ENCODE data around the gene SLC27A4. TPM values are rescaled to one million over a fixed set of nuclear protein-coding genes. Genes with fewer than 3 reads are reported as not detected.
A peak's percentile ranks its signal among the peaks of the same experiment; 100 is the strongest.

SLC27A4 gene
- total RNA-seq, 2 donors from 2014 or later: 22.4 to 25.0 TPM

DNA sequence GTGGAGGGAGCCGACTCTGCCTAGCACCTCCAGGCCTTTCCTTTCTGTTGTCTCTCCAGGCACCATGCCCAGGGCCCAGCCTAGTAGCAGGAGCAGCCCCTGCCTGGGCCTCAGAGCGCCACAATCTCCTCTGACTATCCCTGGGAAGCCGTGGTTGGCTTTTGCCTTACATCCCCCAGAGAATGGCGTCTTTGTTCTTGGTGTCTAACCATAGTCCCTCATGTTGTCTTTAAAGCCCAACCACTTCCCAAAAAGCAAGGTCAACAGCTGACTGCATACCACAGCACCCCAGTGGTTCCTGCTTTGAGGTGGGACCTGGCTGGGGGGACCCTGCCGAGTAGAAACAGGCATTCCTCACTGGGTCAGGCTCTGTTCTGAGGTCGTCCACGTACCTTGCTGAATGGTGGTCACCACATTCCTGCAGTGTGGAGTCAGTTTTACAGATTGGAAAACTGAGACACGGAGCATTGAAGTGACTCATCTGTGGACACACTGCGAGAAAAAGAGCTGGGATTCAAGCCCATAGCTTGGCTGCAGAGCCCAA is 66.6 kb downstream of the SLC27A4 start:
- peaks cover 45% of the 10 kb centered on the region for H3K27me3 ChIP-seq (ENCODE audit: control insufficient read depth, insufficient read depth, low read length, poor library complexity, severe bottlenecking)
- no peaks in the 10 kb centered on the region for H3K4me1 ChIP-seq (ENCODE audit: control insufficient read depth, insufficient read depth, low read length)
- TF ChIP-seq, protein P1, sequence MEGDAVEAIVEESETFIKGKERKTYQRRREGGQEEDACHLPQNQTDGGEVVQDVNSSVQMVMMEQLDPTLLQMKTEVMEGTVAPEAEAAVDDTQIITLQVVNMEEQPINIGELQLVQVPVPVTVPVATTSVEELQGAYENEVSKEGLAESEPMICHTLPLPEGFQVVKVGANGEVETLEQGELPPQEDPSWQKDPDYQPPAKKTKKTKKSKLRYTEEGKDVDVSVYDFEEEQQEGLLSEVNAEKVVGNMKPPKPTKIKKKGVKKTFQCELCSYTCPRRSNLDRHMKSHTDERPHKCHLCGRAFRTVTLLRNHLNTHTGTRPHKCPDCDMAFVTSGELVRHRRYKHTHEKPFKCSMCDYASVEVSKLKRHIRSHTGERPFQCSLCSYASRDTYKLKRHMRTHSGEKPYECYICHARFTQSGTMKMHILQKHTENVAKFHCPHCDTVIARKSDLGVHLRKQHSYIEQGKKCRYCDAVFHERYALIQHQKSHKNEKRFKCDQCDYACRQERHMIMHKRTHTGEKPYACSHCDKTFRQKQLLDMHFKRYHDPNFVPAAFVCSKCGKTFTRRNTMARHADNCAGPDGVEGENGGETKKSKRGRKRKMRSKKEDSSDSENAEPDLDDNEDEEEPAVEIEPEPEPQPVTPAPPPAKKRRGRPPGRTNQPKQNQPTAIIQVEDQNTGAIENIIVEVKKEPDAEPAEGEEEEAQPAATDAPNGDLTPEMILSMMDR (conservative IDR thresholded peaks at IDR 0.05): no peak
- Mint-ChIP-seq H3K27me3 (ENCODE audit: insufficient read depth) (peaks cover 95% of the 10 kb centered on the region), H3K27ac (no peak overlapping the region), H3K4me3 (no peak overlapping the region), H3K9me3 (no peaks in the 10 kb centered on the region), H3K4me1 (peaks cover 10% of the 10 kb centered on the region), H3K36me3 (ENCODE audit: low read depth) (no peaks in the 10 kb centered on the region)
- no peak overlapping the region for H3K4me3 ChIP-seq (ENCODE audit: low read length)
- DNase-seq: no peak
- peak overlapping the region; percentile 3 for H3K27ac ChIP-seq (ENCODE audit: low read depth, low read length)
- no peak overlapping the region for H3K9ac ChIP-seq (ENCODE audit: extremely low read depth, low read length, poor library complexity, severe bottlenecking)
- WGBS, 2 experiments (ENCODE audit: insufficient coverage in 1 of 2, insufficient read length in 1 of 2): 79 to 87% methylated on average over 9 of the region's 9 CpGs
- H3K9me3 ChIP-seq (ENCODE audit: control insufficient read depth, low read length): no peaks in the 10 kb centered on the region
- no peaks in the 10 kb centered on the region for H3K36me3 ChIP-seq (ENCODE audit: control insufficient read depth, insufficient read depth, low read length)

DNA sequence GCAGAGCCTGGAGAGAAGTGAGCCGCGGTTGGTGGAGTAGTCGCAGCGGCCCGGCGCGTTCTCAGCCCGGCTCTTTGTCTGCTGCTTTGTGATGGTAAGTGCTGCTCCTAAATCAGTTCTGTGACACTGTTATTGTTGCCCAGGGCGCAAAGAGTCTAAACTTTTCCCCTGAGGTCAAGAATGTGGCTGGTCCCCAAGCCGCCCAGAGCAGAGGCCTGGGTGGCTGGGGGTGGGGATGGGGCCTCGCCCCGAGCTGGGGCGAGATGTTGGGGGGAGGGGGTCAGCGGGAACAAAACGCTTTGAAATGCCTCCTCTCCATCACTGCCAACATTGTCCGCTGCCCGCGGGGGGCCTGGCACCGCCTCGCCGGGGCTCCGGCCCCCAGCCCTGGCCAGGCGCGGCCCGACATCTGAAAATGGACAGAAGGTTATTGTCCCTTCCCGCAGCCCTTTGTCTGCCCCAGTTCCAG is 68.7 kb downstream of the SLC27A4 start:
- peaks cover 10% of the 10 kb centered on the region for H3K4me1 Mint-ChIP-seq
- H3K9me3 ChIP-seq (ENCODE audit: control insufficient read depth, low read length): no peaks in the 10 kb centered on the region
- peak overlapping the region; percentile 98 for H3K27ac ChIP-seq (ENCODE audit: low read depth, low read length)
- H3K9me3 Mint-ChIP-seq: peaks cover 2% of the 10 kb centered on the region
- H3K27me3 Mint-ChIP-seq (ENCODE audit: insufficient read depth): peaks cover 87% of the 10 kb centered on the region
- 36 to 38% methylated on average over 8 to 23 of the region's 26 CpGs for WGBS, 2 experiments (ENCODE audit: insufficient coverage in 1 of 2, insufficient read length in 1 of 2)
- no peaks in the 10 kb centered on the region for H3K4me1 ChIP-seq (ENCODE audit: control insufficient read depth, insufficient read depth, low read length)
- H3K27ac Mint-ChIP-seq: no peak overlapping the region
- no peak overlapping the region for H3K4me3 Mint-ChIP-seq
- no peak overlapping the region for H3K9ac ChIP-seq (ENCODE audit: extremely low read depth, low read length, poor library complexity, severe bottlenecking)
- no peaks in the 10 kb centered on the region for H3K36me3 Mint-ChIP-seq (ENCODE audit: low read depth)
- H3K36me3 ChIP-seq (ENCODE audit: control insufficient read depth, insufficient read depth, low read length): no peaks in the 10 kb centered on the region
- H3K27me3 ChIP-seq (ENCODE audit: control insufficient read depth, insufficient read depth, low read length, poor library complexity, severe bottlenecking): peaks cover 38% of the 10 kb centered on the region
- TF ChIP-seq, protein P1 (conservative IDR thresholded peaks at IDR 0.05): no peak
- DNase-seq: no peak
- no peak overlapping the region for H3K4me3 ChIP-seq (ENCODE audit: low read length)

- peaks cover 38% of the 10 kb centered on the region for H3K27me3 ChIP-seq (ENCODE audit: control insufficient read depth, insufficient read depth, low read length, poor library complexity, severe bottlenecking)
- no peak overlapping the region for H3K4me3 ChIP-seq (ENCODE audit: low read length)
- H3K4me1 Mint-ChIP-seq: peaks cover 10% of the 10 kb centered on the region
- peaks cover 86% of the 10 kb centered on the region for H3K27me3 Mint-ChIP-seq (ENCODE audit: insufficient read depth)
- H3K4me3 Mint-ChIP-seq: no peak overlapping the region
- H3K4me1 ChIP-seq (ENCODE audit: control insufficient read depth, insufficient read depth, low read length): no peaks in the 10 kb centered on the region
- peaks cover 2% of the 10 kb centered on the region for H3K9me3 Mint-ChIP-seq
- no peaks in the 10 kb centered on the region for H3K9me3 ChIP-seq (ENCODE audit: control insufficient read depth, low read length)
- H3K9ac ChIP-seq (ENCODE audit: extremely low read depth, low read length, poor library complexity, severe bottlenecking): no peak overlapping the region
- DNase-seq: no peak
- H3K27ac Mint-ChIP-seq: no peak overlapping the region
- H3K36me3 Mint-ChIP-seq (ENCODE audit: low read depth): no peaks in the 10 kb centered on the region
- TF ChIP-seq, protein P1 (conservative IDR thresholded peaks at IDR 0.05): no peak
- H3K36me3 ChIP-seq (ENCODE audit: control insufficient read depth, insufficient read depth, low read length): no peaks in the 10 kb centered on the region
- 60% methylated on average over 2 to 8 of the region's 8 CpGs for WGBS, 2 experiments (ENCODE audit: insufficient coverage in 1 of 2, insufficient read length in 1 of 2)
- H3K27ac ChIP-seq (ENCODE audit: low read depth, low read length): peak overlapping the region; percentile 98
Measured at GRCh38 chr9:128409450-128409849, 69.1 kb downstream of the SLC27A4 start.
